ENCODE results near the gene FAM72C. TPM values are rescaled to one million over a fixed set of nuclear protein-coding genes. Genes with fewer than 3 reads are reported as not detected.
"Not testable (repeated sequence)": the region's sequence is repeated elsewhere in the genome, so short reads cannot be mapped to it uniquely, and the experiment has no call there.

Gene FAM72C
- total RNA-seq, 2 donors from 2014 or later: 0.09 to 0.16 TPM

GRCh38 chr1:143938922-143939321 lies 32.9 kb downstream of the FAM72C start:
- DNase-seq; intact Hi-C loops (cut with DNase I): not testable (repeated sequence)
- peak; percentile 45 to 66 for ATAC-seq

- intact Hi-C loops (cut with DNase I): not testable (repeated sequence)
- DNase-seq: peak; percentile 43
- peak; percentile 56 to 82 for ATAC-seq
These were observed 35.2 kb downstream of the FAM72C start for GRCh38 chr1:143936457-143937115.

- ATAC-seq: peak in 1 of 2 donors; percentile 85
- intact Hi-C loops (cut with DNase I); DNase-seq: not testable (repeated sequence)
These were observed 52.7 kb downstream of the FAM72C start for GRCh38 chr1:143919127-143919526.

GRCh38 chr1:143918552-143918951 lies 53.2 kb downstream of the FAM72C start:
- DNase-seq; intact Hi-C loops (cut with DNase I); ATAC-seq: not testable (repeated sequence)

GRCh38 chr1:143913705-143914104 lies 58.1 kb downstream of the FAM72C start:
- ATAC-seq; DNase-seq; intact Hi-C loops (cut with DNase I): not testable (repeated sequence)
